ENCODE data around the gene GABBR2. TPM values are rescaled to one million over a fixed set of nuclear protein-coding genes. Genes with fewer than 3 reads are reported as not detected.

The GABBR2 gene
- total and polyA plus RNA-seq, 9 of the 15 experiments (the other 6 are each of a cell fraction or from before 2014, with no cell fraction given): 0.15 to 1.9 (median 0.32) TPM

GRCh38 chr9:98357921-98358535 is 350.7 kb downstream of the GABBR2 start (continued):
- TF ChIP-seq ZBTB49 (CRISPR knock-in tag; IDR thresholded peaks at IDR 0.05; ENCODE audit: borderline replicate concordance): no peak
- TF ChIP-seq UBTF (IDR thresholded peaks at IDR 0.05; ENCODE audit: borderline replicate concordance in 1 of 2, low read depth in 2 of 2, low read length in 2 of 2): no peak
- TF ChIP-seq CEBPB (tag; IDR thresholded peaks at IDR 0.05): no peak

- Histone ChIP-seq H3K4me1 (replicated peaks in 1 of 2; ENCODE audit: control insufficient read depth in 2 of 2, insufficient read depth in 2 of 2, low read length in 2 of 2) (no peaks in the 10 kb centered on the region; a peak in 1 of 5 replicates), H2AFZ (ENCODE audit: low read depth, low read length) (no peak overlapping the region), H3K36me3 (ENCODE audit: control insufficient read depth, insufficient read depth, low read length) (no peaks in the 10 kb centered on the region), H3K27me3 (ENCODE audit: control insufficient read depth in 2 of 2, insufficient read depth in 2 of 2, low read length in 2 of 2) (no peaks in the 10 kb centered on the region), H3K27ac (ENCODE audit: extremely low read depth, low read depth, low read length) (no peak overlapping the region), H3K9me1 (ENCODE audit: control insufficient read depth, insufficient read depth, low read length) (no peaks in the 10 kb centered on the region), H3K4me3 (no peak overlapping the region), H3K4me2 (ENCODE audit: insufficient read depth, low read length) (no peak overlapping the region), H3K79me2 (ENCODE audit: control insufficient read depth, insufficient read depth, low read length) (no peaks in the 10 kb centered on the region), H3K9me3 (replicated peaks; ENCODE audit: control insufficient read depth, insufficient read depth, low read depth, low read length) (peaks cover 3% of the 10 kb centered on the region; the same call in 1 of the 2 replicates), H4K20me1 (replicated peaks; ENCODE audit: control insufficient read depth, insufficient read depth, low read length) (no peaks in the 10 kb centered on the region), H3K9ac (ENCODE audit: insufficient read depth in 1 of 2, low read depth in 2 of 2, low read length in 2 of 2) (no peak overlapping the region)
- intact Hi-C loops (cut with micrococcal nuclease): no loop called here
- 79% methylated on average over 8 of the region's 8 CpGs for whole genome bisulfite sequencing (ENCODE audit: insufficient coverage, low coverage, missing lambda C conversion rate)
- ATAC-seq (no peak), DNase-seq (ENCODE audit: extremely low read depth in 1 of 4, low spot score in 3 of 4) (no peak), FAIRE-seq (no peak)
- BruUV-seq (replicated peaks): no TSS peak
- ChIA-PET POLR2A (no interaction called here), CTCF (ENCODE audit: low intra/inter-chr PET ratio) (no interaction called here)
- in situ Hi-C loops (cut with MboI): no loop called here
- no peak for TF ChIP-seq FUS (optimal IDR thresholded peaks at IDR 0.05; ENCODE audit: low read depth, low read length)
- TF ChIP-seq JUN (IDR thresholded peaks at IDR 0.05; ENCODE audit: borderline replicate concordance, low read depth, low read length): no peak
- TF ChIP-seq JUN (CRISPR knock-in tag; IDR thresholded peaks at IDR 0.05; ENCODE audit: borderline replicate concordance): no peak
- TF ChIP-seq ZFX (CRISPR knock-in tag; IDR thresholded peaks at IDR 0.05): no peak
- TF ChIP-seq KLF10 (CRISPR knock-in tag; IDR thresholded peaks at IDR 0.05): no peak
- TF ChIP-seq TSC22D4 (tag; IDR thresholded peaks at IDR 0.05): no peak
- TF ChIP-seq POLR2G (IDR thresholded peaks at IDR 0.05; ENCODE audit: low read depth, low read length): no peak
- TF ChIP-seq SMAD2 (IDR thresholded peaks at IDR 0.05; ENCODE audit: low read depth, low read length): no peak
- no peak for TF ChIP-seq HNRNPH1 (optimal IDR thresholded peaks at IDR 0.05; ENCODE audit: low read depth, low read length)
- no peak for TF ChIP-seq RBFOX2 (IDR thresholded peaks at IDR 0.05; ENCODE audit: low read depth, low read length)
- TF ChIP-seq NR3C1 (CRISPR knock-in tag; IDR thresholded peaks at IDR 0.05): no peak
- no peak for TF ChIP-seq ZNF263 (CRISPR knock-in tag; IDR thresholded peaks at IDR 0.05; ENCODE audit: borderline replicate concordance)
Observed at GRCh38 chr9:98356953-98357690, 351.6 kb downstream of the GABBR2 start.

All from K562 (cell line).